ENCODE data around the gene CMPK1. TPM values are rescaled to one million over a fixed set of nuclear protein-coding genes. Genes with fewer than 3 reads are reported as not detected.
"Not testable (repeated sequence)": the region's sequence is repeated elsewhere in the genome, so short reads cannot be mapped to it uniquely, and the experiment has no call there.

CMPK1 gene
- polyA plus RNA-seq (2013, experiment 1 of 2; ENCODE audit: insufficient read length): 83.7 TPM
- polyA plus RNA-seq (2013, experiment 2 of 2; ENCODE audit: insufficient read length): 83.1 TPM

- peak; percentile 90 for DNase-seq
Observed at GRCh38 chr1:47333578-47333921, at the start of gene CMPK1. CMPK1 (plus strand) TSS chr1:47333790; CDS start chr1:47333946, 156 bp downstream.

DNA sequence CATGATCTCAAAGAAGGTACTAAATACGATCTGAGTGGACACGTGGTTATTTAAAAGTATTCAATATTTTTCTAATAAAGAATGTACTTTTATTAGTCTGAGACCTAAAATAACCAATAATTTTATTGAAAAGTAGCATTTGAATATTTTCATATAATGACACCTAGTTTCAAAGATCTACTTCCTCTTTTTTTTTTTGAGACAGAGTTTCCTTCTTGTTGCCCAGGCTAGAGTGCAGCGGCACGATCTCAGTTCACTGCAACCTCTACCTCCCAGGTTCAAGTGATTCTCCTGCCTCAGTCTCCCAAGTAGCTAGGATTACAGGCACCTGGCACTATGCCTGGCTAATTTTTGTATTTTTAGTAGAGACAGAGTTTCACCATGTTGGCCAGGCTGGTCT, 45.5 kb upstream of the CMPK1 start:
- not testable (repeated sequence) for DNase-seq

DNA sequence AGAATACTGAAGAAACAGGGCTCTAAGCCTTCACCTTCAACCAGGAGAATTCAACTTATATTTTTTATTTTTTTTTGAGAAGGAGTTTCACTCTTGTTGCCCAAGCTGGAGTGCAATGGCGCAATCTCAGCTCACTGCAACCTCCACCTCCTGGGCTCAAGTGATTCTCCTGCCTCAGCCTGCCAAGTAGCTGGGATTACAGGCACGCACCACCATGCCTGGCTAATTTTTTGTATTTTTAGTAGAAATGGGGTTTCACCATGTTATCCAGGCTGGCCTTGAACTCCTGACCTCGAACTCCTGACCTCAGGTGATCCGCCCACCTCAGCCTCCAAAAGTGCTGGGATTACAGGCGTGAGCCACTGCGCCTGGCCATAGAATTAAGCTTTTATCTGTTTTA, 38.7 kb upstream of the CMPK1 start:
- DNase-seq: not testable (repeated sequence)

- no peak for DNase-seq
Observed at GRCh38 chr1:47295579-47295978, 38.0 kb upstream of the CMPK1 start.

GRCh38 chr1:47298025-47298699, 35.4 kb upstream of the CMPK1 start:
- DNase-seq: no peak

GRCh38 chr1:47302472-47302871, 31.1 kb upstream of the CMPK1 start:
- no peak for DNase-seq

DNA sequence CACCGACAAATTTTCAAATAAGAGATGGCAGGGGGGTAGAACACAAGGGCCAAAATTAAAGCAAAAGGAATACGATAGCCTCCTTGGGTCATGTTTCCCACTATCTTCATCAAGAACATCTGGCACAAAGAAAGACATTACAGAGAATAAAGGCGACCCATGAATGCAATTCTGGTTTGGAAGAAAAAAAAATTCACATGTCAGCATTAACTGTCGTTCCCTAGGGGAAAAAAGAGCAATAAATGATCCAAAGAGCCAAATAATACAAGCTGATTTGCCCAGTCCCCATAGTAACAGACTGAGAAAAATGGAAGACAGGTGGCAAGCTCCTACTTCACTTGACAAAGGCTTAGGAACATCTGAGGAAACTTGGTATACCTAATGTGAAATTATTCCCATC, 24.2 kb upstream of the CMPK1 start:
- no peak for DNase-seq

DNA sequence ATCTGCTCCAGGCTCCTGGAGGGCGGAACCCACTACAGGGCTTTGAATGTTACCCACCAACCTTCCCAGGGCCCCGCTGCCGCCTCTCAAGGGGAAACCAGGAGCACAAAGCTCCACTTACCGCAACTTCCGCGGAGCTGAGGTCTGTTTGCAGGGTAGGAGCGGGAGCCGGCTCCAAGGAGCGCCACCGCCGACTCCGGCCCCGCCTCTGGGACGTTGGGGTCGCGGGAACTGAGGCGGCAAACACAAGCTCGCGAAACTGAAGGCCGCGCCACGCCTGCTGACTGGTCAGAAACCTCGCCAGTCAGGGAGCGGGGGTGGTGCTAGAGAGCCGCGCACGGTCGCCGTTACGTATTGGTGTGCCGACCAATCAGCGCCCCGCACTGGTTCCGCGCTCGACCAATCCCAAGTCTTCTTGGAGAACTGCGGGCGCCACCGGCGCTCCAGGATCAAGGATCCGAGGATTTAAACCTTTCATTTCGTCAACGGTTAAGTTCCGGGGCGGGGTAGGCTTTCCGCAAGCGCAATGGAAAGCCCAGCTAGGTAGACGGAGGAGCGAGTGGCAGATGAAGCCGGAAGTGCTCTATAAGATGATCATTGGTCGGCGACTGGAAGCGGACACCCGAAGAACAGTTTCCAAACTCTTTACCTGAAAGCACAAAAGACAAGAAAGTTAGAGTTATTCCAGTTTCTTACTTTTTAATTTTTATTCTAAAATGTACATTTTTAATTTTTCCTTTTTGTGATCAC, 19.5 kb upstream of the CMPK1 start, which contains the start of gene STIL:
Gene STIL (minus strand): TSS at position 233 of the 750 bp plus-strand sequence. CDS start 3,828 bp downstream, outside the sequence.
- peak; percentile 99 for DNase-seq

GRCh38 chr1:47317841-47318240, 15.7 kb upstream of the CMPK1 start:
- DNase-seq: peak; percentile 90

GRCh38 chr1:47319968-47320367, 13.6 kb upstream of the CMPK1 start:
- not testable (repeated sequence) for DNase-seq

- DNase-seq: no peak
Observed at GRCh38 chr1:47323599-47324031, 10.0 kb upstream of the CMPK1 start.

- no peak for DNase-seq
Observed at GRCh38 chr1:47324682-47325081, 8.9 kb upstream of the CMPK1 start.

- DNase-seq: no peak
Observed at GRCh38 chr1:47325528-47325927, 8.1 kb upstream of the CMPK1 start.

DNA sequence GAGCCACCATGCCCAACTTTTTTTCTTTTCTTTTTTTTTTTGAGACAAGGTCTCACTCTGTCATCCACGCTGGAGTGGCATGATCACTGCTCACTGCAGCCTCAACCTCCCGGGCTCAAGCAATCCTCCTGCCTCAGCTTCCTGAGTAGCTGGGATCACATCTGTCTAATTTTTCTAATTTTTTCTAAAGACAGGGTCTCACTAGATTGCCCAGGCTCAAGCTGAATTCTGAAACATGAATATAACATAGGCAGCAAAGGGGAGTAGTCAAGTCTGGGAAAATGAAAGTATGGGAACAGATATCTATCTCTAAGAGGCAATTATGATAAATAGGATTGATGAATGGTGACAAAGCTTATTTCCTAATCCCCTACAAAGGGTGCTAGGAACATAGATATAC, 7.3 kb upstream of the CMPK1 start:
- DNase-seq: no peak

DNA sequence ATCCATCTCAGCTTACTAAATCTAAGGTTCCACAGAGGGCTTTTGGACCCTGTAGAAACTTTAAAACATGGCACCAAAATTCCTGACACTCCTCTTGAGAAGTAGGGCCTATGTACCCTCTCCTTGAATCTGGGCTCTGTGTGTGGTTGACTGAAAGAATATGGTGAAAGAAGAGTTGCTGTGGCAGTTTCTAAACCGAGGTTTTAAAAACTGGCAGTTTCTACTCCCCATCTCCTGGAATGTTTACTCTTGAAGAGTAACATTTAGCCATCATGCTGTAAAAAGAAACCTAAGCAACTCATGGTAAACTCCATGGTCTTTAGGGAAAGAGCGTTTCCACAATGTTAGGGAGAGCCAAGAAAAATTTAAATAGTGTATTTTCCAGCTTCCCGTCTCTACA, 4.6 kb upstream of the CMPK1 start:
- no peak for DNase-seq

DNA sequence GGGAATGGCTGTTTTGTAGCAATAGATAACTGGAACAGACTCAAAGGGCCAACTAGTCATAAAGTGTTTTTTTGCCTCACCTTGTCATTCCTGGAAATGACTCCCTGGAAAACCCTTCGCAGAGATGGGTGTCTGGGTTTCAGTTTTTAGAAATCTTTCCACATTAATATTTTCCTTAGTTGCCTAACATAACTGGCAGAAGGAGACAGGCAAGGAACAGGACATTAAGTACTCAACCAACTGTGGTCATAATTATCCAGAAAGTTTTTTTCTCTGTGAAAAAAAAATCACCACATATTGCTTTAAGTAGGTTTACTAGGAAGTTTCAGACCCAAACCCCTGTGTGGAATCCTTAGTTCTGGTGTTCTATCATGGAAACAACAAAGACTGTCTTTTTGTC, 3.4 kb upstream of the CMPK1 start:
- DNase-seq: no peak

DNA sequence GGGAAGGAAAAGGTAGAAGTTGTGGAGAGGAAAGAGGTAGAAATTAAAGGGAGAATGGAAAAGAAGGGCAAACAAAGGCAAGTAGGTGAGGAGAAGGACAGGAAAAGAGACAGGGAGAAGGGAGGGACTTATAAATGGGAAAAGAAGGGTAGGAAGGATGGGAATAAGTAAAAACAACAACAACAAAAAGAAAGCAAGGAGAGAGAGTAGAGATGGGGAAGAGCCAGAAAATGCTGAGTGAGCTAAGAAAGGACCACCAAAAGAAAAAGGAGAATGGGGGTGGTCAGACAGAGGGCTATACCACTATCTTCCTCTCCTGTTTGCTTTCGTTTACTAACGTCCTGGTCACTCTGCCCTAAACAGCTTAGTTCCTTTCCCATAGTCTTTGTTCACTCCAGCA, 1.7 kb upstream of the CMPK1 start:
- no peak for DNase-seq

DNA sequence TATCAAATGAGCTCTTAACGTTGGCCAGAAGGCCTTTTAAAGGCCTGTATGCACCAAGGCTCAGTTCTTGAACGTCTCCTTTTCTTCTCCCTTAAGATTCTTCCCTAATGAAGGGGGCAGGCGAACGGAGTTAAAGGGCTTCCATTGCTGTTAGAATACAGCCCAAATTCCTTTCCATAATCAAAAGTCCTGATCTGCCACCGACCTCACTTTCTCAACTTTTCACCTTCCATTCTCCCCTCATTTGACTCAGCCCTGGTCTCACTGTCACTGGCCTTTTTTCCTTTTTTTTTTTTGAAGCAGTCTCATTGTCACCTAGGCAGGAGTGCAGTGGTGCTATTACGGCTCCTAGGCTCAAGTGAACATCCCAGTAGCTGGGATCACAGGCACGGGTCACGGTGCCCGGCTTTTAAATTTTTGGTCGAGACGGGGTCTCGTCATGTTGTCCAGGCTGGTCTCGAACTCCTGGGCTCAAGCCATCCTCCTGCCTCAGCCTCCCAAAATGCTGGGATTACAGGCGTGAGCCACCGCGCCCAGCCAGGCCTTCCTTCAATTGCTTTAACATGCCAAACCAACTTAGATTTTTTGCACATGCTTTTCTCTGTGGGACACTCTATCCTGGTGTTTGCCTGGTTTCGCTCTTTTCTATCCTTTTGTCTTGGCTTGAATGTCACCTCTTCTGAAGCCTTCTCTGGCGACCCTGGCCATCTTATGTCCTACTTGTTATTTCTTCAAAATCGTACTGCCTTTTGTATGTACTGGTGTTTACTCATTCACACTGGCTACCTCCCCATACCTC, 612 bp upstream of the CMPK1 start:
- DNase-seq: no peak

DNA sequence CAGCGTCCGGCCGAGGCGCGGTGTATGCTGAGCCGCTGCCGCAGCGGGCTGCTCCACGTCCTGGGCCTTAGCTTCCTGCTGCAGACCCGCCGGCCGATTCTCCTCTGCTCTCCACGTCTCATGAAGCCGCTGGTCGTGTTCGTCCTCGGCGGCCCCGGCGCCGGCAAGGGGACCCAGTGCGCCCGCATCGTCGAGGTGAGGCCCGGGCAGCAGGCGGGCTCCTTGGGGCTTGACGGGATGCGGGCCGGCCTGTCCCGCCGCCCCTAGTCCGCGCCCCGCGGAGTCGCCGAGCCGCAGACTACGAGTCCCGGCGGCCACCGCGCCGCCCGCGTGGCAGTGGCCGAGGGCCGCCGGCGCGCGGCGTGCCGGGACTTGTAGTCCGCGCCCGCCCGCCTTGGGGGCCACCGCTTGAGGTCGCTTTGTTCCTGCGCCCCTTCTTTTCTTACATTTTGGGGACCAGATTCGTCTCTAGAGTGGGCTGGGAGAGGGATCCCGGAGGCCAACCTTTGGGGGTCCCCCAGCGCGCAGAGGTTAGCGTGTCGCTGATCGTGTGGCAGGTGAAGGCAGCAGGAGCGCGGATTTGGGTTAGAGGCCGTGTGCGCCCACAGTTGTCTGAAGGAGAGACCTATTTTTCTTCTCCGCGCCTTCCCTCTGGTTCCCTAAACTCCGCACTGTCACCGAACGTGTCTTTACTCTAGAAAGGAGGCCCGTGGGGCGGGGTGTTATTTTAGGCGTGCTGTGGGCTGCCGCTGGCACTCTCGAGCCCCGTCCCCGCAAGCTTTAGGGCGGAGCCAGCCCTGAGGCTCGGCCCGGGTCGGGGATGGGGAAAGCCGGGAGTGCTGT, 553 bp downstream of the CMPK1 start:
- peak; percentile 80 for DNase-seq

GRCh38 chr1:47334765-47335435, 1.3 kb downstream of the CMPK1 start:
- peak; percentile 1 for DNase-seq

GRCh38 chr1:47337350-47337749, 3.8 kb downstream of the CMPK1 start:
- DNase-seq: no peak
